GM21447 (cell line): Measurements from ENCODE around the gene CPSF4.
A peak's percentile ranks its signal among the peaks of the same experiment; 100 is the strongest.
"Not testable (repeated sequence)": the region's sequence is repeated elsewhere in the genome, so short reads cannot be mapped to it uniquely, and the experiment has no call there.

Experiments used
- ATAC-seq: cut with Tn5 transposase; IDR thresholded peaks from one replicate; pipeline ENCODE4 v1.9.1; 2021; ENCODE audit not compliant: unreplicated experiment

CPSF4 gene

GRCh38 chr7:99407872-99408378 lies 30.8 kb upstream of the CPSF4 start:
- ATAC-seq = peak; percentile 7

- ATAC-seq = peak; percentile 79
These were observed 30.2 kb upstream of the CPSF4 start, which contains the start of the genes BUD31 and PDAP1 for GRCh38 chr7:99408379-99409191. Gene BUD31, plus strand, starts transcription at chr7:99408969. Its CDS starts 2,124 bp downstream, at chr7:99411093. Gene PDAP1, minus strand, starts transcription at chr7:99408597. Its CDS starts 49 bp downstream, at chr7:99408548.

- peak; percentile 5 for ATAC-seq
These were observed 29.6 kb upstream of the CPSF4 start for GRCh38 chr7:99409192-99409572.

- ATAC-seq = no peak
These were observed 28.9 kb upstream of the CPSF4 start for GRCh38 chr7:99409806-99410205.

- ATAC-seq = no peak
These were observed 28.1 kb upstream of the CPSF4 start for GRCh38 chr7:99410635-99411034.

- not testable (repeated sequence) for ATAC-seq
These were observed 23.1 kb upstream of the CPSF4 start for GRCh38 chr7:99415513-99416127.

- ATAC-seq = no peak
These were observed 20.5 kb upstream of the CPSF4 start for GRCh38 chr7:99418260-99418659.

- ATAC-seq = no peak
These were observed 19.3 kb upstream of the CPSF4 start for GRCh38 chr7:99419323-99420021.

GRCh38 chr7:99420213-99420612 lies 18.5 kb upstream of the CPSF4 start:
- ATAC-seq = no peak

GRCh38 chr7:99420986-99421385 lies 17.8 kb upstream of the CPSF4 start:
- no peak for ATAC-seq

- ATAC-seq = no peak
These were observed 16.6 kb upstream of the CPSF4 start for GRCh38 chr7:99422186-99422585.

- ATAC-seq = no peak
These were observed 16.1 kb upstream of the CPSF4 start for GRCh38 chr7:99422625-99423024.

- ATAC-seq = no peak
These were observed 13.6 kb upstream of the CPSF4 start for GRCh38 chr7:99424932-99425730.

GRCh38 chr7:99428972-99429566 lies 9.7 kb upstream of the CPSF4 start:
- ATAC-seq = no peak

- ATAC-seq = no peak
These were observed 9.0 kb upstream of the CPSF4 start for GRCh38 chr7:99429756-99430155.

GRCh38 chr7:99431756-99432540 lies 6.8 kb upstream of the CPSF4 start:
- not testable (repeated sequence) for ATAC-seq

- no peak for ATAC-seq
These were observed 5.6 kb upstream of the CPSF4 start for GRCh38 chr7:99433158-99433557.

GRCh38 chr7:99437946-99438572 lies 684 bp upstream of the CPSF4 start:
- ATAC-seq = no peak

- ATAC-seq = no peak
These were observed 1.5 kb downstream of the CPSF4 start for GRCh38 chr7:99440195-99440594.
